ENCODE results near the gene C17orf75.
A peak's percentile ranks its signal among the peaks of the same experiment; 100 is the strongest.

C17orf75 gene

GRCh38 chr17:32311028-32311536 is 30.9 kb downstream of the C17orf75 start:
- TF ChIP-seq CTCF (IDR thresholded peaks at IDR 0.05; ENCODE audit: poor library complexity, severe bottlenecking): no peak
- Histone ChIP-seq H3K9me3 (ENCODE audit: severe bottlenecking) (no peaks in the 10 kb centered on the region), H3K27ac (ENCODE audit: poor library complexity, severe bottlenecking) (no peak overlapping the region), H3K4me3 (ENCODE audit: severe bottlenecking) (no peak overlapping the region), H3K4me1 (ENCODE audit: insufficient read depth, poor library complexity, severe bottlenecking) (no peaks in the 10 kb centered on the region), H3K36me3 (ENCODE audit: low read depth) (no peaks in the 10 kb centered on the region), H3K27me3 (ENCODE audit: insufficient read depth, poor library complexity, severe bottlenecking) (no peaks in the 10 kb centered on the region)
- peak; percentile 36; the same call in 2 of the 3 replicates for ATAC-seq (ENCODE audit: low read depth)
- no peak for DNase-seq (ENCODE audit: low spot score)

- Histone ChIP-seq H3K9me3 (ENCODE audit: severe bottlenecking) (no peaks in the 10 kb centered on the region), H3K4me3 (ENCODE audit: severe bottlenecking) (no peak overlapping the region), H3K4me1 (ENCODE audit: insufficient read depth, poor library complexity, severe bottlenecking) (no peaks in the 10 kb centered on the region), H3K27ac (ENCODE audit: poor library complexity, severe bottlenecking) (no peak overlapping the region), H3K36me3 (ENCODE audit: low read depth) (no peaks in the 10 kb centered on the region), H3K27me3 (ENCODE audit: insufficient read depth, poor library complexity, severe bottlenecking) (no peaks in the 10 kb centered on the region)
- TF ChIP-seq CTCF (IDR thresholded peaks at IDR 0.05; ENCODE audit: poor library complexity, severe bottlenecking): no peak
- DNase-seq (ENCODE audit: low spot score) (no peak), ATAC-seq (ENCODE audit: low read depth) (no peak)
These were observed 34.3 kb downstream of the C17orf75 start for GRCh38 chr17:32307658-32308057.

- no peak for TF ChIP-seq CTCF (IDR thresholded peaks at IDR 0.05; ENCODE audit: poor library complexity, severe bottlenecking)
- ATAC-seq (ENCODE audit: low read depth): no peak
- no peaks in the 10 kb centered on the region for H3K4me1 ChIP-seq (ENCODE audit: insufficient read depth, poor library complexity, severe bottlenecking)
- H3K36me3 ChIP-seq (ENCODE audit: low read depth): no peaks in the 10 kb centered on the region
- no peak overlapping the region for H3K4me3 ChIP-seq (ENCODE audit: severe bottlenecking)
- no peak for DNase-seq (ENCODE audit: low spot score)
- H3K27ac ChIP-seq (ENCODE audit: poor library complexity, severe bottlenecking): no peak overlapping the region
- H3K9me3 ChIP-seq (ENCODE audit: severe bottlenecking): no peaks in the 10 kb centered on the region
- no peaks in the 10 kb centered on the region for H3K27me3 ChIP-seq (ENCODE audit: insufficient read depth, poor library complexity, severe bottlenecking)
These were observed 36.9 kb downstream of the C17orf75 start for GRCh38 chr17:32305049-32305448.

- Histone ChIP-seq H3K27me3 (ENCODE audit: insufficient read depth, poor library complexity, severe bottlenecking) (no peaks in the 10 kb centered on the region), H3K27ac (ENCODE audit: poor library complexity, severe bottlenecking) (no peak overlapping the region), H3K4me1 (ENCODE audit: insufficient read depth, poor library complexity, severe bottlenecking) (no peaks in the 10 kb centered on the region), H3K4me3 (ENCODE audit: severe bottlenecking) (no peak overlapping the region), H3K9me3 (ENCODE audit: severe bottlenecking) (no peaks in the 10 kb centered on the region), H3K36me3 (ENCODE audit: low read depth) (no peaks in the 10 kb centered on the region)
- no peak for DNase-seq (ENCODE audit: low spot score)
- ATAC-seq (ENCODE audit: low read depth): no peak
- TF ChIP-seq CTCF (IDR thresholded peaks at IDR 0.05; ENCODE audit: poor library complexity, severe bottlenecking): no peak
These were observed 38.1 kb downstream of the C17orf75 start for GRCh38 chr17:32303781-32304288.

GRCh38 chr17:32302860-32303649 is 38.9 kb downstream of the C17orf75 start:
- H3K27ac ChIP-seq (ENCODE audit: poor library complexity, severe bottlenecking): no peak overlapping the region

More at GRCh38 chr17:32302860-32303649, 38.9 kb downstream of the C17orf75 start:
- DNase-seq (ENCODE audit: low spot score) (no peak), ATAC-seq (ENCODE audit: low read depth) (no peak)
- H3K4me1 ChIP-seq (ENCODE audit: insufficient read depth, poor library complexity, severe bottlenecking): no peaks in the 10 kb centered on the region
- TF ChIP-seq CTCF (IDR thresholded peaks at IDR 0.05; ENCODE audit: poor library complexity, severe bottlenecking): no peak
- no peaks in the 10 kb centered on the region for H3K27me3 ChIP-seq (ENCODE audit: insufficient read depth, poor library complexity, severe bottlenecking)
- H3K36me3 ChIP-seq (ENCODE audit: low read depth): no peaks in the 10 kb centered on the region
- no peak overlapping the region for H3K4me3 ChIP-seq (ENCODE audit: severe bottlenecking)
- no peaks in the 10 kb centered on the region for H3K9me3 ChIP-seq (ENCODE audit: severe bottlenecking)

Data from RWPE2 (cell line).